ENCODE results near the gene GPR68. TPM values are rescaled to one million over a fixed set of nuclear protein-coding genes. Genes with fewer than 3 reads are reported as not detected.

GPR68 gene
- total and polyA plus RNA-seq, 2 of the 4 experiments (the other 2 are of a cell fraction), result 0.72 to 0.94 TPM

DNA sequence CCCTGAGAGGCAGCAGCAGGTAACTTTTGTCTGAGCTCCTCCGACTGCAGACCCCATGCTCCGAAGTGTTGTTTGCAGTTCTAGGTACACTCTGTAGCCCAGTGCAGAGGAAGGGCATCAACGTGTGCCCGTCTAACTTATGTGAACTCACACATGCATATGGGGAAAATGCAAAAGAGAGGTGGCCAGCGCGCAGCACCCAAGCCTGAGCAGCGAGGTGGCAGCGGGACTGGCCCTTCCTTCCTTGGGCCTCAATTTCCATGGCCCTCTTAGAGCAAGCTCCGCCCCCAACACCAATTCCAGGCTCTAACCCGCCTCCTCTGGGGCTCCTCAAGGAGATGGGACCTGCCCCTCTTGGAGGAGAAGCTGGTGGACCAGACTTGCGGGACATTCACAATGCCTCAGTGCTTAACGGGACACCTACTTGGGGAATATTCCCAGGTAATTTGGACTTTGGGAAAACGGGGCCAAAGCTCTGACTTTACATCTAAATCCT is 27.7 kb downstream of the GPR68 start:
- WGBS, 2 experiments (ENCODE audit: extremely low coverage in 2 of 2, insufficient read length in 1 of 2), result 95% methylated on average over 4 of the region's 13 CpGs; no CpG with 5 or more reads in 1 of the 2 experiments
- Histone ChIP-seq H2BK120ac (ENCODE audit: low read depth, low read length) (no peak overlapping the region), H3K18ac (ENCODE audit: low read depth, low read length) (no peak overlapping the region), H3K27ac (ENCODE audit: insufficient read depth, low read length) (no peak overlapping the region), H3K14ac (replicated peaks; ENCODE audit: low read depth, low read length) (no peak overlapping the region), H3K9ac (ENCODE audit: low read depth, low read length) (no peak overlapping the region), H3K9me1 (ENCODE audit: insufficient read depth, low read length) (no peaks in the 10 kb centered on the region; the same call in 1 of the 2 replicates), H3K4me1 (ENCODE audit: control insufficient read depth, insufficient read depth, low read length) (no peaks in the 10 kb centered on the region), H2BK15ac (ENCODE audit: low read depth, low read length) (no peak overlapping the region), H3K4ac (ENCODE audit: low read depth, low read length) (no peak overlapping the region), H4K8ac (ENCODE audit: low read depth in 2 of 2, low read length in 2 of 2) (no peak overlapping the region), H4K5ac (ENCODE audit: low read depth, low read length) (no peak overlapping the region), H2AFZ (replicated peaks; ENCODE audit: low read length, poor library complexity) (no peak overlapping the region), H3K9me3 (ENCODE audit: control insufficient read depth, insufficient read depth, low read length) (no peaks in the 10 kb centered on the region), H2BK5ac (ENCODE audit: low read depth, low read length, poor library complexity, severe bottlenecking) (no peak overlapping the region), H3K4me2 (ENCODE audit: low read depth, low read length) (no peak overlapping the region), H2BK20ac (ENCODE audit: low read depth, low read length) (no peak overlapping the region), H3K23ac (ENCODE audit: low read depth, low read length) (no peak overlapping the region), H3K4me3 (ENCODE audit: insufficient read depth, low read depth, low read length) (no peak overlapping the region), H3K36me3 (ENCODE audit: control insufficient read depth, insufficient read depth, low read length) (peaks cover 11% of the 10 kb centered on the region; the same call in 1 of the 2 replicates), H3K56ac (ENCODE audit: extremely low read depth, insufficient read depth, low read length) (no peak overlapping the region), H2AK9ac (replicated peaks; ENCODE audit: low read depth, low read length, poor library complexity) (no peak overlapping the region), H4K91ac (ENCODE audit: insufficient read depth, low read depth, low read length) (no peak overlapping the region), H2AK5ac (ENCODE audit: low read depth, low read length) (no peak overlapping the region), H3K79me1 (ENCODE audit: low read depth in 1 of 2, low read length in 2 of 2) (no peaks in the 10 kb centered on the region), H3K27me3 (ENCODE audit: control insufficient read depth, insufficient read depth, low read length) (no peaks in the 10 kb centered on the region), H4K20me1 (ENCODE audit: insufficient read depth, low read length) (no peaks in the 10 kb centered on the region)
- ChIA-PET POLR2A (ENCODE audit: unreplicated experiment) (no interaction called here), CTCF (no interaction called here)
- TF ChIP-seq MAZ (IDR thresholded peaks at IDR 0.05; ENCODE audit: borderline replicate concordance, low read depth, low read length) (no peak), CTCF (conservative IDR thresholded peaks at IDR 0.05; ENCODE audit: low read depth, low read length) (no peak), USF2 (IDR thresholded peaks at IDR 0.05; ENCODE audit: low read depth, low read length) (no peak), NFE2L2 (IDR thresholded peaks at IDR 0.05; ENCODE audit: low read depth, low read length) (no peak), RFX5 (IDR thresholded peaks at IDR 0.05; ENCODE audit: low read depth, low read length) (no peak), CEBPB (IDR thresholded peaks at IDR 0.05; ENCODE audit: low read depth, low read length) (no peak), SMC3 (IDR thresholded peaks at IDR 0.05; ENCODE audit: low read depth, low read length) (no peak)
- dilution Hi-C loops (cut with HindIII; ENCODE audit: low sequenced_read_pairs, unreplicated experiment) (no loop called here), intact Hi-C loops (cut with micrococcal nuclease) (no loop called here), in situ Hi-C loops (cut with MboI; ENCODE audit: low sequenced_read_pairs) (no loop called here)
- no peak for ATAC-seq (ENCODE audit: low read depth)
- no peak for DNase-seq
- BruUV-seq (replicated peaks), result no TSS peak

Data from IMR-90 (cell line).